Erythroblast (primary cell): ENCODE data around the gene MFN1.

Experiments used
- GATA1 ChIP-seq: IDR thresholded peaks from 2 replicates; pipeline ENCODE4 v1.6.1; 2011; ENCODE audit warnings: low read depth, mild to moderate bottlenecking, control low read depth, low read length, moderate library complexity
- POLR2A ChIP-seq: IDR thresholded peaks from 2 replicates; pipeline ENCODE4 v1.6.1; 2011; ENCODE audit warnings: mild to moderate bottlenecking, low read length

DNA sequence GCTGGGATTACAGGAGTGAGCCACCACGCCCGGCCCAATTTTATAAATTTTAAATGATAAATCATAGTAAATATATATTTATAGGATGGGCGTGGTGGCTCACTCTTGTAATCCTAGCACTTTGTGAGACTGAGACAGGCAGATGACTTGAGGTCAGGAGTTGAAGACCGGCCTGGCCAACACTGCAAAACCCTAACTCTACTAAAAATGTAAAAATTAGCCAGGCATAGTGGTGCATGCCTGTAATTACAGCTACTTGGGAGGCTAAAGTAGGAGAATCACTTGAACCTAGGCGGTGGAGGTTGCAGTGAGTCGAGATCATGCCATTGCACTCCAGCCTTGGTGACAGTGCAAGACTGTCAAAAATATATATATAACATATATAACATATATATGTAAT, 26.4 kb downstream of the MFN1 start:
- TF ChIP-seq POLR2A (no peak), GATA1 (no peak)
